Putamen (tissue), 1 donor: ENCODE data around the gene ENTPD2.
A peak's percentile ranks its signal among the peaks of the same experiment; 100 is the strongest.

Source experiments
- DNase-seq: peaks from one replicate; pipeline ENCODE4 v3.0.0-alpha.2; 2016; ENCODE audit warnings: low spot score

ENTPD2 gene

DNA sequence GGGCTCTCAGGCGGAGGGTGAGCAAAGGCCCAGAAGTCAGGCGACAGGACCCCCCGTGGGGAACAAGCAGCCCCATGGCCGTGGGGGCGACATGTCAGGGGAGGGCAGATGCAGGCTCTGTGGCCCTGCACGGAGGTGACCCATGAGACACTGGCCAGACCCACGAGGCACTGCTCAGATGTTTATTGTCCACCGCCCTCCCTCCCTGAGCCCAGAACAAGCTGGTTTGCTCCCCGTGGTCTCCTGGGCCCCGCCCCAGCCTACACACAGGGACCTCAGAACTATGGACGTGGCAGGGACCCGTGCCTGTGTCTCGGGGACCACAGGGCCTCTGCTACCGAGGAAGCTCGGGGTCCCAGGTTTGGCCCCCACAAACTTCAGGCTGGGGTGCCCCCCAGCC is 23.9 kb downstream of the ENTPD2 start:
- DNase-seq = no peak

DNA sequence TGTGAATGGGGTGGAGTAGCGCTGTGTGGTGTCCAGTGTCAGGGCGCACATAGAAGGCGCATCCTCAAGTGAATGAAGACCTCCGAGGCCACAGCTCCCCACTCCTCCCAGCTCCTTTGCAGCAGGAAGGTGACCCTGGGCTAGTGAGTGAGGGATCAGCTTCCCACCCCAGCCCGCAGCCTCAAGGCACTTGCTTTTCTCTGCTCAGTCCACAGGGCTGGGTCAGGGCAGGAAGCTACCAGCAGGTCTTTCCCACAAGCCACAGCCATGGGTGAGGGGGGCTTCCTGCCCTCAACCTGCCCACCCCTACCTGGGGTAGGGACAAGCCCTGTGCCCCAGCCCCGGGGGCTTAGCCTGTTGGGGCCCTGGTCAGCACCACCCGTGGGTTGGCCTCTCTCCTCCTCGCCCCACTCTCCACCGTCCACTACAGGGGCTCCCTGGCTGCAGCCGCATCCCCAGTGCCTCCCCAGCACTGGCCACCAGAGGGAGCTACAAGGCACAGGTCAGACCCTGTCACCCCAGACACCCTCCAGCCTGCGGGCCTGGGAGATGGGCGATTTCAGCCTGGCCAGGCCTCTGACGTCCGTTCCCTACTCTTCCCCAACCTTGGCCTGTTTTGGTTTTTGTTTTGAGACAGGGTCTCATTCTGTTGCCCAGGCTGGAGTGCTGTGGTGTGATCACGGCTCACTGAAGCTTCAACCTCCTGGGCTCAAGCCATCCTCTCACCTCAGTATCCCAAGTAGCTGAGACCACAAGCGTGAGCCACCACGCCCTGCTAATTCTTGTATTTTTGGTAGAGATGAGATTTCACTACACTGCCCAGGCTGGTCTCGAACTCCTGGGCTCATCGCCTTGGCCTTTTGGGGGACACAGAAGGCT is 24.6 kb downstream of the ENTPD2 start:
- DNase-seq = peak; percentile 72

DNA sequence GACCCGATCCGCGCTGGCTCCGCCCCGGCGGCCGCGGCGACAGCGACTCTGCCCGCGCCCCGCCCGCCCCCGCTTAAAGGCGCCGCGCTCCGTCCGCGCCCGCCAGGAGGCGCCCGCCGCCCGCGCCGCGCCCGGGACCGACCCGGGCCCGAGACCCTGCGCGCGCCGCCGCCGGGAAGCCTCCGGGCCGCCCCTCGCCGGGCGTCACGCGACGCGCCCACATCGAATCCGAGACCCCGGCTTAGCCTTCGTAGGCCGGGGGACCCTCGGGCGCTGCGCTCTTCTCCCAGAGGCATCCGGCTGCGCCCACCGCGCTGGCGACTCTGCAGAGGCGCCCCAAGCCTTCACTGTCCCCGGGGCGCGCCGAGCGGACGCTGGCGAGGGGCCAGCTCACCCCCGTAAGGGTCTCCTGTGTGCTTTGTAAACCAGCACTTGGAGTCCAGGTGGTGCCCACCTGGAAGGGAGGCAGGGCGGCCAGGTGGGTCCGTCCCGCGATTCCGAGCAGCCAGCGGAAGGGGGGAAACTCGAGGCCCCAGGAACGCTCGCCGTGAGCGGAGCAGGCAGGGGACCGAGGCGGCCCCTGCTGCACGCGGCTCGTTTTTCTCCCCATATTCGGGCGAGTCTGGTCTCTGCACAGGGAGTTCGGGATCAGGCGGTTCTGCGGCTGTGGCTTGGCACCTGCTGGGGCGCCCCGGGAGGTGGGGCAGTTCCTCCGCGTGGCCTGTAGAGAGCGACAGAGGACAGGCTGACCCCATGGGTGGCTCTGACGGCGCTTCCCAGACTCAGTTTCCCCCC is 25.4 kb downstream of the ENTPD2 start:
- peak; percentile 82 for DNase-seq

DNA sequence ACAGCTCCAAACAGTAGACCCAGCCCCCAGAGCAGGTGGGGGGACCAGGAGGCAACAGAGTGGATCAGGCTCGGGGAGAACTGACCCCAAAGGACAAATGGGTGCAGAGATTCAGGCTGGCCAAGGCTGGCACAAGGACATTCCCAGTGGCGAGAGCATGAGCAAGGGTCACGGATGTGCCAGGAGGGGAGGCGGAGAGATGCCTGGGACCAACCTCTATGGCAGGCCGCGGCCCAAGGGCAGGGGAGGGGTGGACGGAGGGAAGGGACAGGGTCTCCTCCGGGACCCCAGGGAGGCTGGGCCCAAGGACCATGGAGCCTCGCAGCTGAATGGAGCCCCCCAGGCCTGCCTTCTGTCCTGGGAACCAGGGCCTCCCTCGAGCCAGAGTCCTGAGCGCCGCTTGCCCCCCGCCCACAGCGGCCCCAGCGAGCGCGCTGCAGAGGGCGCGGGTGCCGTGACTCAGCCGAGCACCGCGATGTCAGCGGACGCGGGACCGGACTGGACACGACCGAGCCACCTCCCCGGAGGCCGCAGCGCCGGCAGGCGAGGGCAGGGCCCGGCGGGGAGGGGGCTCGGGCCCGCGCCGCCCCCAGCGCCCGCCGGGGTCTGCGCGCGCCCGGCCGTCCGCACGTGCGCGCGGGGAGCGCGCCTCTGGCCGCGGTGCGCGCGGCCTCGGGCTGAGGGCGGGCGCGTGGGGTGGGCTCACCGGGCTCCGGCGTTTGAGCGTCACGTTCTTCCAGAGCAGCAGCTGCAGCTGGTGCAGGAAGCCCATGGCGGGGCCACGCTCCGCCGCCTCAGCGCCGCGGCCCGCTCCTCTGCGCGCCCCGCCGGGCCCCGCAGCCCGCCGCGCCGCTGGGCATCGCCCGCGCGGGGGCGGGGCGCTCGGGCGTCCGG is 26.2 kb downstream of the ENTPD2 start, which contains the start of gene ABCA2:
Gene ABCA2 (minus strand): TSS at position 869 of the 894 bp plus-strand sequence. CDS start 97 bp downstream, at position 772.
- no peak for DNase-seq

DNA sequence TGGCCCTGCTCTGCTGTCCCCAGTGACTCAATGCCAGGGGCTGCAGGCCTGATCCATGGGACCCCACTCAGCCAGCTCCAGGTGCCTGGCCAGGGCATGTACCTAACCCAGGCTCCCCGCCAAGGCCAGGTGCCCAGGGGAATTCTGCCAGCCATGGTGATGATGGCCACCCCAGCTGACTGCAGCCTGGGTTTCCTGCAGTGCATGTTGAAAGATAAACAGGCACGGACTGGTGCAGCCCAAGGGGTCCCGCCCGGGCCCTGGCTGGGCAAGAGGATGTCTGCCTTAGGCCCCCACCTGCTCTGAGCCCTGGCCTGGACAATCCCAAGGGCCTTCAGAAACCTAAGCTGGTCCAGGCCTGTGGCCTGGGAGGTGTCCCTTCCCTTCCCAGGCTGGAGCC is 27.0 kb downstream of the ENTPD2 start:
- DNase-seq = no peak

DNA sequence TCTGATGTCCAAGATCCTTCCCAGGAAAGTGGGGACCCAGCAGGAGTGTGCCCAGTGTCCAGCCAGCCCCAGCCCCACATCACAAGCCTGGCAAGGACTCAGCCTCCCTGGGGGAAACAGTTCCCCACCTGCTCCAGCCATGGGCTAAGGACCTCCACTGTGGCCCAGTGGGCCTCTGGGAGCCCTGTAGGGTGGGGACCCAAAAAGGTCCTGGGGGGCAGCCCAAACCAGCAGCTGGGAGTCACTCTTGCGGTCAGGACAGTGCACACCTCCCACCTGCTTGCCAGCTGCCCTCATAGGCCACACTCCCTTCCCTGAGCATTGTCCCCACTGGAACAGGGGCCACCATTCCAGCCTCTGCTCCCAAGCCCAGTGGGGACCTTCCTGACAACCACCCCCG is 27.5 kb downstream of the ENTPD2 start:
- no peak for DNase-seq

DNA sequence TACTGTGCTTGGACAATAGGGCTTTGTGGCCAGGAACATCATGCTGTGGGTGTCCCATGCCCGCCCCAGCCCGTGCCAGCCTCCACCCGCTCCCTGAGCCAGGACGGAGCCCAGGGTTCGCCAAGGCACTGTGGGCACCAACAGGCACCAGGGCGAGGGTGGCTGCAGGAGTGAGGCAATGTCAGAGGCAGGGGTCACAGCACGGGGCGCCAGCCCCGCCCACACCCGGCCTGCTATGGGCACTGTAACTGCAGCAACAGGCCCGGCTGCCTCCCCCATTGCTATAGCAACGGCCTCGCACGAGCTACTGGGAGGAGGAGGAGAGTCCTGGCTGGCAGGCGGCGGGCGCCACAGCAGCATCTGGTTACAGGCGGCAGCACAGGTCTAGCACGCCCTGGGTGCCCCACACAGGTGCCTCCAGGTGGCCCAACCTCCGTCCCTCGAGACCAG is 28.3 kb downstream of the ENTPD2 start:
- DNase-seq = peak; percentile 99

DNA sequence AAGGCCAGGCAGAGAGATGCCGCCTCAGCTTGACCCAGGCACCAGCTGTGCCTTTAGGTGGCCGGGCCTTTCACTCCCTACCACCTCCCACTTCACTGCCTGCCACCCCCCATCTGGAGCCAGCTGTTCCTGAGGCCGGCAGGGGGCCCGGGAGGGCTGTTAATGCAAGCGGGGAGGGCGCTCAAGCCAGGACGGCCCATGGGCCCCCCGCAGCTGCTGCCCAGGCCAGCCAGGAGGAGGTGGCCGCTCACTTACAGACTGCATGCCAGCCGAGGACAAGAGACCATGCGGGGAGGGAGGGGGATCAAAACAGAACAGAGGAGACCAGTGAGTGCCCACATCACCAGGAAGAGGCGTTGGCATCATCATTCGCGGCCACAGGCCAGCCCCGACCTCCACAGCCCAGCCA is 30.3 kb downstream of the ENTPD2 start:
- DNase-seq = peak; percentile 74

DNA sequence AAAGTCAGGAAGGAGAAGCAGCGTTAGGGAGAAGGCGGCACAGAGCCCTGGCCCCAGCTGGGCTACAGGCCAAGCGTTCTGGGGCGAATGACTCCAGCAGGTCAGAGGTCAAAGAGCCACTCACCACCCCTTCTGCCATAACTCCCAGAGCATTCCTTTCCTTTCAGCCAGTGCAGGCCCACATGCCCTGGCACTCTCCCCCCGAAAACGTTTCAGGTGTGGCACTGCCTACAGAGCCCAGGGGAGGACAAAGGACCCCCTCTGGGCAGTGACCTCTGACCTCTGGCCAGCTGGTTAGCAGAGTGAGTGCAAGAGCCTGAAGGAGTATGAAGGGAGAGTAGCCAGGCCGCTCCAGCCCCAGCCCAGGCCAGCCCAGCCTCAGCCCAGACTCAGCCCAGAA is 30.7 kb downstream of the ENTPD2 start:
- DNase-seq = peak; percentile 51

DNA sequence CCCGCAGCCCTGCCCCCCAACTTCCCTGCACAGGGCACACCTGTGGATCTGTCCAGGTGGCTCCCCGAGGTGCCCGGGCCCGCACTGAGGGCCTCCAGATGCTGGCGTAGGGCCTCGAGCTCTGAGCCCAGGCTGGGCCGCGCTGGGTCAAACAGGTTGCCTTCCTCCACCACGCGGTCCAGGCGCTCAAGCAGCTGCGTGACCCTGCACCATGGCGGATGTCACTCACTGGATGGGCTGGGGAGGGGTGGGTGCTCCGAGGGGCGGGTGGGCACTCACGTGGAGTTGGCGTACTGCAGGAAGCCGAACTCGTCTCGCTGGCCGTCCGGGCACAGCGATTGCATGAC is 31.2 kb downstream of the ENTPD2 start:
- DNase-seq = no peak

DNA sequence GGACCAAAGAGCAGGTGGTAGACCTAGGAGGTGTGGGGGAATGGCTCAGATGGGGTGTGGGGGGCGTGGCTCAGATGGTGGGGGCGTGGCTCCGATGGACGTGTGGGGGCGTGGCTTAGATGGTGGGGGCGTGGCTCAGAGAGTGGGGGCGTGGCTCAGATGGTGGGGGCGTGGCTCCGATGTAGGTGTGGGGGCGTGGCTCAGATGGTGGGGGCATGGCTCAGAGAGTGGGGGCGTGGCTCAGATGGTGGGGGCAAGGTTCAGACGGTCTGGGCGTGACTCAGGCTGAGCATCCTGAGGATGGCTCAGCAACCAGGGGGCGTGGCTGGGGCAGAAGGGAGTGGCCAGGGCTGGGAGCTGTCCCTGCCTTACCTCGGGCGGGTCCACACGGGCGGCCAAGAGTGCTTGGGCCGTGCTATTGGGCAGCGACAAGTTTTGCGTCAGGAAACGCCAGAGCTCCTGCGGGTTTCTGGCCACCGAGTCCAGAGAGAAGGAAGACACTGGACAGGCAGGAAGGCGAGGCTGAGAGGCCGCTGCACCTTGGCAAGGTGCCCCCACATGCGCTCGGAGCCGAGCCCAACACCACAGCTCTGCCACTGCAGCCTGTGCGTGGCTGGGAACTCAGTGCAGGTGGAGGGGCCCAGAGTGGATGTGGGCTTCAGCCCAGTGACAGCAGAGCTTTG is 31.7 kb downstream of the ENTPD2 start:
- peak; percentile 94 for DNase-seq

DNA sequence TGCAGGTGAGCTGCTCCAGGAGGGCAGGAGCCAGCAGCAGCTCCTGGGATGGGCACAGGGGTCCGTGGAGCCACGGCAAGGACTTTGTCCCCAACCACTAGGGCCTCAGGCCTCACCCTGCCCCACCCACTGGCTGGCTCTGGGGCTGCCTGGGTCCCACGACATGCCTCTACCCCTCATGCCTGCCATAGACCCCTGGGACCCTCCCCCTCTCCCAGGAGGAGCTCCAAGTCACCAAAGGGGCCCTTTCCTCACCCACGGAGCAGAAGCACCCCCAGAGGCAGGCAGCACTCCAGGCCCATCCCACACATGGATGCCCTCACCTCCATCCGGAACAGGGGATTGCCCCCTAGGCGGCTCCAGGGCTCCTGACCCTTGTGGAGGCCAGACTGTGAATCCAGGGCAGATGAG is 32.3 kb downstream of the ENTPD2 start:
- no peak for DNase-seq

DNA sequence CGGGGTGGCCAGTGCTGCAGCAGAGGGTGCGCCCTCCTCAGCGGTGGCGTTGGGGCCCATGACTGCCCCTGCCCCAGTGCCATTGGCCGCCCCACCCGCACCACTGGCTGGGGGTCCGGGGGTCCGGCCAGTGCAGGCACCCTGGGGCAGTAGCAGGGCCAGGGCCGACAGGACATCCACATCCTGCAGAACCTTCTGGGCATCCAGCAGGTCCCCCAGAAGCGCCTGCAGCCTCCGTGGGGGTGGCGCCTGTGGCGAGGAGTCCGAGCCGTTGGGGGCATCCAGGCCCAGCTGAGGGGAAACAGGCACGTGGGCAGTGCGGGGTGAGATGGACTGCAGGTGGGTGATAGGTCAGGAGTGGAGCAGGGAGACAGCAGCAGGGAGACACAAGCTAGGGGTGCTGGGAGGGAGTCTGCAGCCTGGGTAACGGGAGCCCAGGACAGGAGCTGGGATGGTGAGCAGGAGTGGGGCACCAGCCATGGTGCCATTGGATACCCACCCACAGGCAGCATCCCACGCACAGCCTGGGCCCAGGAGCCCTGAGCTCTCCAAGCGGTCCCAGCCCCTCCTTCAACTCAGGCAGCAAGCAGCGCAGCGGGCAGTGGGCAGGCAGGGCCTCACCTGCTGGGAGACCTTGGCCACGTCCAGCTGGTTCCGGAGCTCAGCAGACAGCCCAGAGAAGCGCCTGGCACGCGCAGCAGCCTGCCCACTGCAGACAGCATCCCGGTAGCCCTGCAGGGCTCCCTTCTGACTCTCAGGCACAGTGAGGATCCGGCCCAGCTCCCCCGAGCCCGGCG is 32.9 kb downstream of the ENTPD2 start:
- DNase-seq = no peak

DNA sequence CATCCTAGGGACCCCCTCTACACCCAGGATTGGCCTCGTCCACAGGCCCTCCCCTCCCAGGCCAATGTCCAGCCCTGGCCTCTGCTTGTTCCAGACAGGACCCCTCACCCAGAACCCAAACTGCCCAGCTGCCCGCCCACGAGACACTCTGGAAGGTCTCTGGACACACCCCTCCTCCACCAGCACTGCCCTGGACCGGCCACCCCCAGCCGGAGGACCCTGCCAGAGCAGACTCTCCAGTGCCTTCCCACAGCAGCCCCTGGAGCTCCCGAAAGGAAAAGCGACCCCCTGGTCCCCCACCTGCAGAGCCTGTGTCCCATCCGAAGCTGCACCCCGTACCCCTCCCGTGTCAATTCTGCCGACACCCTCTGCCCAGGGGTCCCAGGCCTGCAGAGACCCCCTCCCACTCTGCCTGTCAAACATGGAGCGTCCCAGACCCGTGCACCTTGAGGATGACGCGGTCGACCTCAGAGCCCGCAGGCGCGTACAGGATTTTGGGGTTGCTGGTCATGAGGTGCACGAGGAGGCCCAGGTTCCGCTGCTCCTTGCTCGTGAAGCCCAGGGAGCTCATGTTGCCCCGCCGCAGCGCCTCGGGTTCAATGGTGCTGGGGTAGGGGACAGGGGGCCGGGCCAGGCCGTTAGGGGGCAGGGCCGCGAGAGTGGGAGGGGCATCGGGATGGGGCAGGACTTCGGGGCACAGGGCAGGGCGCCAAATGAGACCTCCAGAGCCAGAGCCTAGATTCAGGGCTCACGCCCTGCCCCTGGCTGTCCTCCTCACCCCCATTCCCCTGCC is 33.8 kb downstream of the ENTPD2 start:
- no peak for DNase-seq

DNA sequence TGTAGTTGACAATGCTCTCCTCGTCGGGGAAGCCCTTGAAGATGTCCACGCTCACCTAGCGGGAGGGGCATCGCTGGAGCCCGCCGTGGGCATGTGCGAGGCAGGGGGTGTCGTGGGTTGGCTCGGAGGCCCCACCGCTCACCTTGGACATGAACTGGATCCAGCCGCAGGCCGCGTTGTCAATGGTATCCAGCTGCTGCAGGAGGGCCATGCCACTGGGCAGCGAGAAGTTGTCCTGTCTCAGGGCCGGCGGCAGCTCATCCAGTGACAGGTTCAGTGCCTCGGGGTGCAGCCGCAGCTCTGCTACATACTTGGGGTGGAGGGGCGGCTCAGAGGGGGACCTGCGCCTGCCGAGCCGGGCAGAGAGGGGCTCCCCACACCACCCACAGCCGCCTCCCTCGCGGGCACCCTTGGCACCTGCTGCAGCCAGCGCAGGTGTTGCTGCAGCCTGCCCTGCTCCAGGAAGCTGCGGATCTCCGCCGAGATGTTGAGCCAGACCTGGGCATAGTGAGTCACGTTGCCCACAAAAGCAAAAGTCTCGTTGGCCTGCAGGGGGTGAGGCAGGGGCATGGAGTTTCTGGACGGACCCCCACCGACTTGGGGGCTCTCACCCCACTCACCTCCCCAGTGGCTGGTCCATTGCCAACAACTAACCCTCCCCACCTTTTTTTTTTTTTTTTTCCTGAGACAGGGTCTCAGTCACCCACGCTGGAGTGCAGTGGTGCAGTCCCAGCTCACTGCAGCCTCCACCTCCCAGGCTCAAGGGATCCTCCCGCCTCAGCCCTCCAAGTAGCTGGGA is 34.9 kb downstream of the ENTPD2 start:
- no peak for DNase-seq

DNA sequence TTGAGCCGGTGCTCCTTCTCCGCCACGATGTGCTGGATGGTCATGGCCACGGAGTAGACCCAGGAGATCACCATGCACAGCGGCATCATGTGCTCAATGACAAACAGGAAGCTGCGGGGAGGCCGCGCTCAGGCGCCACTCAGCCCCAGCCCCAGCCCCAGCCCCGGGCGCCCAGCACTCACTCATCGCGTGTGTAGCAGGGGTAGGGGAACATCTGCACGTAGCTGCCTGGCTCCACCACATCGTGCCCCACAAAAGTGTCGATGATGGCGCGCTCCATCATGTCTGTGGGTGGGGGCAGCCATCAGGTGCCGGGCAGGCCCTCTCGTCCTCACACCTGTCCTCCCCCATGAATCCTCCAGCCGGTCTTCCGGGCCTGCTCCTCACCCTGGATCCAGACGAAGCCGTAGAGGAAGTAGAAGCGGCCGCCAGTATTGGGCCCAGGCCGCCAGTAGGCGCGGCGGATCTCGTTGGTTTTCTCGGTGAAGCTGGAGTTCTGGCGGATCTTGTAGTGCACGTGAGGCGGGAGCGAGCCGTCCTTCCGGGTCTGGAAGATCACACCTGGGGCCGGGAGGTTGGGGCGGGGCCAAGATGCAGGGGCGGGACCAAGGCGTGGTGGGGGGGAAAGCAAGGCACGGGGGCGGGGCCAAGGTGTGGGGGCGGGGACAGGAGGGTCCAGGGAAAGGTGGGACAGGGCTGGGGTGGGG is 35.9 kb downstream of the ENTPD2 start:
- DNase-seq = no peak

DNA sequence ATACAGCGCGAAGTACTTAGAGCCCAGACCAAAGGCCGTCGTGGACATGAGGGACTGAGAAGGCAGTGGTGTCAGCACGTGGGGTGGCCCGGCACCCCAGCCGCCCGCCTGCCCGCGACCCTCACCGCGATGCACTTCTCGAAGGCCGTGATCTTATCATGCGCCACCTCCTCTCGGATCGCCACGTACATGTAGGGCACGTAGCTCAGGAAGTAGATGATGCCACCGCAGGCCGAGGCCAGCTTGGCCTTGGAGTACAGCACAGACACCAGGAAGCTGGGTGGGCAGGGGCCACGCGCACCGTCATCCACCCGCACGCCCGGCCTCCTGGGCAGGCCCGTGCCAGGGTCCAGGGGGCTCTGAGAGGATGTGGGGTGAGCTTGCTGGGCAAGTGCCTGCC is 36.8 kb downstream of the ENTPD2 start:
- DNase-seq = no peak

DNA sequence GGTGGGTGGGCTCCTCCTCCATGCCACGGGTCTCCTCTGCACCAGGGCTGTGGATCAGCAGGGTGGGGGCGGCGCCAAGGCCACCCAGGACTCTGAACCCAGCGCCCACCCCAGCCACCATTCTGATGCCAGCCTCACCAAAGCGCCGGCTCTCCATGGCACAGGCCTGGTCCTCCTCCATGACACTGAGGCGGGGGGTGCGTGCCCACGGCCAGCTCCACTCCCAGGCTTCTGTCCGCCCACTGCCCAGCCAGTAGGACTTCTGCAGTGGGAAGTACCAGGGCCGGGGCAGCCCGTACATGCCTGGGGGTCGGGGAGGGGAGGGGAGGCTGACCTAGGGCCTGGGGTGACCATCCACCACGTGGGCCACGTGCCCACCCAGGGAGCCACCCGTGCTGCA is 37.4 kb downstream of the ENTPD2 start:
- no peak for DNase-seq
